T-helper 17 cell (primary cell): Measurements from ENCODE around the gene RPS6KC1. TPM values are rescaled to one million over a fixed set of nuclear protein-coding genes. Genes with fewer than 3 reads are reported as not detected.
"Not testable (repeated sequence)": the region's sequence is repeated elsewhere in the genome, so short reads cannot be mapped to it uniquely, and the experiment has no call there.

ENCODE experiments used
- ATAC-seq: fragments of 150-1000 bp; cut with Tn5 transposase; 2 replicates; pipeline ENCODE4 v1.10.0; 2021; ENCODE audit warnings: mild to moderate bottlenecking, moderate library complexity
- DNase-seq, 3 donors: peaks; one replicate each; pipeline versions ENCODE4 v3.0.0 to v3.0.0-alpha.2; 2020 to 2021
- H3K9me3 ChIP-seq: one replicate; pipeline ENCODE4 v1.7.0; 2013; ENCODE audit warnings: low read length, mild to moderate bottlenecking; ENCODE audit not compliant: control insufficient read depth, poor library complexity, severe bottlenecking
- H3K27ac Mint-ChIP-seq: one replicate; pipeline ENCODE4 v1.8.0; 2022; ENCODE audit warnings: mild to moderate bottlenecking, moderate library complexity, mixed read lengths
- H3K27me3 Mint-ChIP-seq: one replicate; pipeline ENCODE4 v1.8.0; 2022; ENCODE audit warnings: mixed read lengths
- H3K36me3 Mint-ChIP-seq: one replicate; pipeline ENCODE4 v1.8.0; 2022; ENCODE audit warnings: low read depth, mixed read lengths
- H3K4me1 Mint-ChIP-seq: one replicate; pipeline ENCODE4 v1.8.0; 2022; ENCODE audit warnings: mild to moderate bottlenecking, mixed read lengths
- H3K4me3 Mint-ChIP-seq: one replicate; pipeline ENCODE4 v1.8.0; 2022; ENCODE audit warnings: mild to moderate bottlenecking, moderate library complexity, mixed read lengths
- total RNA-seq, 4 donors: library from RNA in 2 of 4; stranded (reverse) in 2 of 4; gene quantifications; one replicate each; pipeline ENCODE4 v1.2.3 and lab custom pipeline; 2022 to 2026

Gene RPS6KC1
- total RNA-seq, 2 donors from 2014 or later = 8.9 to 9.4 TPM

GRCh38 chr1:213194855-213195254 is 143.8 kb downstream of the RPS6KC1 start:
- DNase-seq = no peak
- Mint-ChIP-seq H3K4me3 (no peak overlapping the region), H3K4me1 (no peaks in the 10 kb centered on the region), H3K27me3 (no peaks in the 10 kb centered on the region), H3K36me3 (peaks cover 10% of the 10 kb centered on the region), H3K27ac (no peak overlapping the region)
- no peak for ATAC-seq
- H3K9me3 ChIP-seq = peaks cover 3% of the 10 kb centered on the region

- H3K27ac Mint-ChIP-seq, H3K9me3 ChIP-seq, H3K27me3 Mint-ChIP-seq, DNase-seq, H3K4me3 Mint-ChIP-seq, ATAC-seq, H3K4me1 Mint-ChIP-seq: not testable (repeated sequence)
- peaks cover 12% of the 10 kb centered on the region for H3K36me3 Mint-ChIP-seq
These were observed 145.4 kb downstream of the RPS6KC1 start for GRCh38 chr1:213196328-213197054.

- no peak overlapping the region for H3K27ac Mint-ChIP-seq
- no peaks in the 10 kb centered on the region for H3K4me1 Mint-ChIP-seq
- H3K9me3 ChIP-seq = no peaks in the 10 kb centered on the region
- H3K27me3 Mint-ChIP-seq = no peaks in the 10 kb centered on the region
- H3K36me3 Mint-ChIP-seq = peaks cover 8% of the 10 kb centered on the region
- ATAC-seq (no peak), DNase-seq (no peak)
- H3K4me3 Mint-ChIP-seq = no peak overlapping the region
These were observed 149.6 kb downstream of the RPS6KC1 start for GRCh38 chr1:213200630-213201029.

GRCh38 chr1:213201380-213202155 is 150.5 kb downstream of the RPS6KC1 start:
- no peak for ATAC-seq
- Mint-ChIP-seq H3K27ac (no peak overlapping the region), H3K4me3 (no peak overlapping the region), H3K4me1 (no peaks in the 10 kb centered on the region), H3K36me3 (peaks cover 4% of the 10 kb centered on the region), H3K27me3 (no peaks in the 10 kb centered on the region)
- H3K9me3 ChIP-seq = no peaks in the 10 kb centered on the region
- no peak for DNase-seq

GRCh38 chr1:213211201-213211600 is 160.2 kb downstream of the RPS6KC1 start:
- peaks cover 17% of the 10 kb centered on the region for H3K36me3 Mint-ChIP-seq
- H3K27me3 Mint-ChIP-seq = no peaks in the 10 kb centered on the region
- ATAC-seq = no peak
- no peak overlapping the region for H3K27ac Mint-ChIP-seq
- no peak for DNase-seq
- H3K4me1 Mint-ChIP-seq = no peaks in the 10 kb centered on the region
- no peak overlapping the region for H3K4me3 Mint-ChIP-seq
- no peaks in the 10 kb centered on the region for H3K9me3 ChIP-seq

GRCh38 chr1:213219076-213219475 is 168.0 kb downstream of the RPS6KC1 start:
- H3K9me3 ChIP-seq, H3K4me1 Mint-ChIP-seq, H3K27ac Mint-ChIP-seq, ATAC-seq, H3K27me3 Mint-ChIP-seq, H3K36me3 Mint-ChIP-seq, H3K4me3 Mint-ChIP-seq, DNase-seq: not testable (repeated sequence)

GRCh38 chr1:213221209-213221608 is 170.2 kb downstream of the RPS6KC1 start:
- Mint-ChIP-seq H3K4me3 (no peak overlapping the region), H3K4me1 (no peaks in the 10 kb centered on the region), H3K27me3 (no peaks in the 10 kb centered on the region), H3K27ac (no peak overlapping the region), H3K36me3 (no peaks in the 10 kb centered on the region)
- no peaks in the 10 kb centered on the region for H3K9me3 ChIP-seq
- DNase-seq (no peak), ATAC-seq (no peak)

GRCh38 chr1:213227458-213227857 is 176.4 kb downstream of the RPS6KC1 start:
- Mint-ChIP-seq H3K27me3 (no peaks in the 10 kb centered on the region), H3K27ac (no peak overlapping the region), H3K4me3 (no peak overlapping the region), H3K36me3 (no peaks in the 10 kb centered on the region), H3K4me1 (peaks cover 6% of the 10 kb centered on the region)
- H3K9me3 ChIP-seq = no peaks in the 10 kb centered on the region
- DNase-seq = no peak
- ATAC-seq = no peak

GRCh38 chr1:213231795-213232231 is 180.8 kb downstream of the RPS6KC1 start:
- ATAC-seq (no peak), DNase-seq (no peak)
- peaks cover 3% of the 10 kb centered on the region for H3K4me1 Mint-ChIP-seq
- no peaks in the 10 kb centered on the region for H3K9me3 ChIP-seq
- H3K27ac Mint-ChIP-seq = peak overlapping the region; percentile 43
- no peaks in the 10 kb centered on the region for H3K27me3 Mint-ChIP-seq
- H3K36me3 Mint-ChIP-seq = peaks cover 2% of the 10 kb centered on the region
- no peak overlapping the region for H3K4me3 Mint-ChIP-seq

GRCh38 chr1:213242883-213243282 is 191.8 kb downstream of the RPS6KC1 start:
- Mint-ChIP-seq H3K27ac (no peak overlapping the region), H3K4me3 (no peak overlapping the region), H3K4me1 (no peaks in the 10 kb centered on the region), H3K36me3 (peaks cover 4% of the 10 kb centered on the region), H3K27me3 (no peaks in the 10 kb centered on the region)
- no peak for ATAC-seq
- H3K9me3 ChIP-seq = no peaks in the 10 kb centered on the region
- DNase-seq = no peak

GRCh38 chr1:213244664-213245091 is 193.6 kb downstream of the RPS6KC1 start:
- H3K9me3 ChIP-seq = no peaks in the 10 kb centered on the region
- Mint-ChIP-seq H3K36me3 (peaks cover 5% of the 10 kb centered on the region), H3K27ac (no peak overlapping the region), H3K4me1 (no peaks in the 10 kb centered on the region), H3K4me3 (no peak overlapping the region), H3K27me3 (no peaks in the 10 kb centered on the region)
- ATAC-seq (no peak), DNase-seq (no peak)

GRCh38 chr1:213245260-213245910 is 194.3 kb downstream of the RPS6KC1 start:
- H3K36me3 Mint-ChIP-seq = peaks cover 5% of the 10 kb centered on the region
- H3K9me3 ChIP-seq = no peaks in the 10 kb centered on the region
- DNase-seq (no peak), ATAC-seq (no peak)
- no peak overlapping the region for H3K27ac Mint-ChIP-seq
- no peaks in the 10 kb centered on the region for H3K4me1 Mint-ChIP-seq
- no peaks in the 10 kb centered on the region for H3K27me3 Mint-ChIP-seq
- H3K4me3 Mint-ChIP-seq = no peak overlapping the region

GRCh38 chr1:213247038-213247437 is 196.0 kb downstream of the RPS6KC1 start:
- Mint-ChIP-seq H3K27ac (no peak overlapping the region), H3K4me3 (no peak overlapping the region), H3K27me3 (no peaks in the 10 kb centered on the region), H3K4me1 (no peaks in the 10 kb centered on the region), H3K36me3 (peaks cover 6% of the 10 kb centered on the region)
- ATAC-seq (no peak), DNase-seq (no peak)
- no peaks in the 10 kb centered on the region for H3K9me3 ChIP-seq
